ENCODE data around the gene FOXL3.

Gene FOXL3

GRCh38 chr7:281637-282036, 8.3 kb upstream of the FOXL3 start:
- Histone ChIP-seq H3K4me3 (ENCODE audit: low read depth in 1 of 2, low read length in 2 of 2) (no peak overlapping the region), H3K9ac (ENCODE audit: low read depth, low read length) (no peak overlapping the region), H2AFZ (ENCODE audit: low read depth, low read length) (no peak overlapping the region), H3K36me3 (ENCODE audit: insufficient read depth, low read length) (no peaks in the 10 kb centered on the region), H4K20me1 (ENCODE audit: insufficient read depth, low read length) (no peaks in the 10 kb centered on the region), H3K79me2 (ENCODE audit: insufficient read depth, low read length) (no peaks in the 10 kb centered on the region), H3K27me3 (ENCODE audit: insufficient read depth, low read length, poor library complexity) (no peaks in the 10 kb centered on the region), H3K4me2 (ENCODE audit: insufficient read depth, low read length) (no peak overlapping the region), H3K9me3 (ENCODE audit: insufficient read depth, low read length, severe bottlenecking) (peaks cover 4% of the 10 kb centered on the region), H3K27ac (ENCODE audit: low read length) (no peak overlapping the region), H3K4me1 (ENCODE audit: insufficient read depth, low read length) (no peaks in the 10 kb centered on the region)
- no peak for TF ChIP-seq CTCF (IDR thresholded peaks at IDR 0.05; ENCODE audit: borderline replicate concordance, extremely low read depth, low read length, poor library complexity, severe bottlenecking)
- TF ChIP-seq EZH2 (IDR thresholded peaks at IDR 0.05; ENCODE audit: borderline replicate concordance, low read depth, low read length, severe bottlenecking), result no peak
- no peak for ATAC-seq (ENCODE audit: insufficient read depth, low read depth)
- no peak for DNase-seq

GRCh38 chr7:282621-283020, 7.3 kb upstream of the FOXL3 start:
- Histone ChIP-seq H3K9ac (ENCODE audit: low read depth, low read length) (no peak overlapping the region), H3K36me3 (ENCODE audit: insufficient read depth, low read length) (no peaks in the 10 kb centered on the region), H3K9me3 (ENCODE audit: insufficient read depth, low read length, severe bottlenecking) (no peaks in the 10 kb centered on the region), H2AFZ (ENCODE audit: low read depth, low read length) (no peak overlapping the region), H3K4me1 (ENCODE audit: insufficient read depth, low read length) (no peaks in the 10 kb centered on the region), H3K27ac (ENCODE audit: low read length) (no peak overlapping the region), H3K4me2 (ENCODE audit: insufficient read depth, low read length) (no peak overlapping the region), H3K27me3 (ENCODE audit: insufficient read depth, low read length, poor library complexity) (no peaks in the 10 kb centered on the region), H3K4me3 (ENCODE audit: low read depth in 1 of 2, low read length in 2 of 2) (no peak overlapping the region), H3K79me2 (ENCODE audit: insufficient read depth, low read length) (no peaks in the 10 kb centered on the region), H4K20me1 (ENCODE audit: insufficient read depth, low read length) (no peaks in the 10 kb centered on the region)
- ATAC-seq (ENCODE audit: insufficient read depth, low read depth) (no peak), DNase-seq (no peak)
- TF ChIP-seq EZH2 (IDR thresholded peaks at IDR 0.05; ENCODE audit: borderline replicate concordance, low read depth, low read length, severe bottlenecking), result no peak
- no peak for TF ChIP-seq CTCF (IDR thresholded peaks at IDR 0.05; ENCODE audit: borderline replicate concordance, extremely low read depth, low read length, poor library complexity, severe bottlenecking)

- Histone ChIP-seq H2AFZ (ENCODE audit: low read depth, low read length) (no peak overlapping the region), H3K79me2 (ENCODE audit: insufficient read depth, low read length) (no peaks in the 10 kb centered on the region), H3K27ac (ENCODE audit: low read length) (no peak overlapping the region), H3K36me3 (ENCODE audit: insufficient read depth, low read length) (no peaks in the 10 kb centered on the region), H3K4me1 (ENCODE audit: insufficient read depth, low read length) (no peaks in the 10 kb centered on the region), H3K9me3 (ENCODE audit: insufficient read depth, low read length, severe bottlenecking) (no peaks in the 10 kb centered on the region), H3K4me2 (ENCODE audit: insufficient read depth, low read length) (no peak overlapping the region), H3K27me3 (ENCODE audit: insufficient read depth, low read length, poor library complexity) (no peaks in the 10 kb centered on the region), H3K4me3 (ENCODE audit: low read depth in 1 of 2, low read length in 2 of 2) (no peak overlapping the region), H4K20me1 (ENCODE audit: insufficient read depth, low read length) (no peaks in the 10 kb centered on the region), H3K9ac (ENCODE audit: low read depth, low read length) (no peak overlapping the region)
- DNase-seq, result no peak
- no peak for TF ChIP-seq EZH2 (IDR thresholded peaks at IDR 0.05; ENCODE audit: borderline replicate concordance, low read depth, low read length, severe bottlenecking)
- no peak for TF ChIP-seq CTCF (IDR thresholded peaks at IDR 0.05; ENCODE audit: borderline replicate concordance, extremely low read depth, low read length, poor library complexity, severe bottlenecking)
- ATAC-seq (ENCODE audit: insufficient read depth, low read depth), result no peak
Measured at GRCh38 chr7:284762-285722, 4.9 kb upstream of the FOXL3 start.
